ENCODE measurements around the gene USP22.

The USP22 gene

GRCh38 chr17:21027031-21027430 is 15.8 kb downstream of the USP22 start:
- H3K27ac ChIP-seq = no peak overlapping the region
- TF ChIP-seq ZFX (IDR thresholded peaks at IDR 0.05) = no peak
- TF ChIP-seq, protein P1, sequence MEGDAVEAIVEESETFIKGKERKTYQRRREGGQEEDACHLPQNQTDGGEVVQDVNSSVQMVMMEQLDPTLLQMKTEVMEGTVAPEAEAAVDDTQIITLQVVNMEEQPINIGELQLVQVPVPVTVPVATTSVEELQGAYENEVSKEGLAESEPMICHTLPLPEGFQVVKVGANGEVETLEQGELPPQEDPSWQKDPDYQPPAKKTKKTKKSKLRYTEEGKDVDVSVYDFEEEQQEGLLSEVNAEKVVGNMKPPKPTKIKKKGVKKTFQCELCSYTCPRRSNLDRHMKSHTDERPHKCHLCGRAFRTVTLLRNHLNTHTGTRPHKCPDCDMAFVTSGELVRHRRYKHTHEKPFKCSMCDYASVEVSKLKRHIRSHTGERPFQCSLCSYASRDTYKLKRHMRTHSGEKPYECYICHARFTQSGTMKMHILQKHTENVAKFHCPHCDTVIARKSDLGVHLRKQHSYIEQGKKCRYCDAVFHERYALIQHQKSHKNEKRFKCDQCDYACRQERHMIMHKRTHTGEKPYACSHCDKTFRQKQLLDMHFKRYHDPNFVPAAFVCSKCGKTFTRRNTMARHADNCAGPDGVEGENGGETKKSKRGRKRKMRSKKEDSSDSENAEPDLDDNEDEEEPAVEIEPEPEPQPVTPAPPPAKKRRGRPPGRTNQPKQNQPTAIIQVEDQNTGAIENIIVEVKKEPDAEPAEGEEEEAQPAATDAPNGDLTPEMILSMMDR (conservative IDR thresholded peaks at IDR 0.05) = no peak

DNA sequence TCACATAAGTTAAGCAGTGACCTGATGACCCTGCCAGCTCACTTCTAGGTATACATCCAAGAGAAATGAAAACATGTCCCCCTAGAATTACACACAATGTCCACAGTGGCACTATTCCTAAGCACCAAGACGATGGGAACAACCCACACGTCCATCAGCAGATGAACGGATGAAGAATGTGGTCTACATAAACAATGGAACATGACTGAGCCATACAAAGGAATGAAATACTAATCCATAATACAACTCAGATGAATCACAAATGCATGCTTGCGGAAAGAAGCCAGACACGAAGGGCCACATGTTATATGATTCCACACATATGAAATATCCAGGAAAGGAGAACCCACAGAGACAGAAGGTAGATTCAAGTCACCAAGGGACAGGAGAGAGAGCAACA is 17.4 kb downstream of the USP22 start:
- no peak overlapping the region for H3K27ac ChIP-seq
- TF ChIP-seq ZFX (IDR thresholded peaks at IDR 0.05) = no peak
- TF ChIP-seq, protein P1 (conservative IDR thresholded peaks at IDR 0.05) = no peak

- TF ChIP-seq, protein P1 (conservative IDR thresholded peaks at IDR 0.05) = no peak
- TF ChIP-seq ZFX (IDR thresholded peaks at IDR 0.05) = no peak
These were observed 18.8 kb downstream of the USP22 start for GRCh38 chr17:21024024-21024423.

GRCh38 chr17:21021208-21021803 is 21.5 kb downstream of the USP22 start:
- TF ChIP-seq, protein P1 (conservative IDR thresholded peaks at IDR 0.05) = no peak
- no peak for TF ChIP-seq ZFX (IDR thresholded peaks at IDR 0.05)
- H3K27ac ChIP-seq = no peak overlapping the region

More at GRCh38 chr17:21024024-21024423, 18.8 kb downstream of the USP22 start:
- H3K27ac ChIP-seq = no peak overlapping the region

DNA sequence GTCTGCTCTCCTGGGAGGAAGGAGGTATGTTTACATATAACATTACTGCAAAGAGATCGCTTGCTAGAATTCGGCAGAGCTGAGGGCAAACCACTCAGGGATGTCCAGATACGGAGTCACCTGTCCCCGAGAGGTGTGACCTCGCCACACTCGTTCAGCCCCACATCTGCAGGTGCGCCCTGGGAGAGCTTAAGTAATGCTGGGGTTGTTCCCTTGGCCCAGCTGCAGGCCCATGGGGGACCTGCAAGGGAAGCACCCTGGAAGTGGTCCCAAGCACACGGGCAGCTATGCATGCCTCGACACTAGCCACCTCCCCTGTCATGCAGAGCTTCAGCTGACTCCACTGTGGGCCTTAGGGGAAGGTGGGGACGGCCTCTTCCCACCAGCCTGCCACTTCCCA is 22.2 kb downstream of the USP22 start:
- TF ChIP-seq ZFX (IDR thresholded peaks at IDR 0.05) = no peak
- TF ChIP-seq, protein P1 (conservative IDR thresholded peaks at IDR 0.05) = no peak
- H3K27ac ChIP-seq = no peak overlapping the region

- TF ChIP-seq, protein P1 (conservative IDR thresholded peaks at IDR 0.05) = no peak
- TF ChIP-seq ZFX (IDR thresholded peaks at IDR 0.05) = no peak
- no peak overlapping the region for H3K27ac ChIP-seq
These were observed 22.7 kb downstream of the USP22 start for GRCh38 chr17:21019976-21020586.

DNA sequence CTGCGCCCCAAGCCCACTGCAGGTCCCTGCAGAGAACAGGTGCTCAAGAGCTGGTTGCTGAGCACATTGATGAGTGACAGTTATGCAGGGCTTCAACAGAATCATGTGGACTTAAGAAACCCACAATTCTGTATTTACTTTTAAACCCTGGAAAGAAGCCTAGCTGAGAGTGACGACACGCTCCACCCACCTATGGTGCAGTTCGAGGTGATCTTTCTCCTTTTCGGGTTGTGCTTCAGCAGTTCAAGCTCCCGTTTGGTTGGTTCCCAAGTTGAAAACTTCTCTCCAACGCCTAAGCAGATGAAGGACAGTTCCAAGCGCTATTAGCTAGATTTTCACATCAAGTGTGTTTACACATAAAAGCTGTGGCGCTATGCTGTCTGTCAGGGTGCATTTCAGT is 23.9 kb downstream of the USP22 start:
- no peak overlapping the region for H3K27ac ChIP-seq

More for the DNA sequence above, 23.9 kb downstream of the USP22 start:
- no peak for TF ChIP-seq ZFX (IDR thresholded peaks at IDR 0.05)
- TF ChIP-seq, protein P1 (conservative IDR thresholded peaks at IDR 0.05) = no peak

All from C4-2B (cell line).